Spleen (tissue), 7 donors: ENCODE measurements around the gene EFCC1.
A peak's percentile ranks its signal among the peaks of the same experiment; 100 is the strongest.

Source experiments
- CTCF ChIP-seq, 11 experiments: fragments of 200-600 bp in 7 of 11; fragments of 450-650 bp in 4 of 11; sonication (generic) in 4 of 11; IDR thresholded peaks in 8 of 11; conservative IDR thresholded peaks in 3 of 11; 1 replicate in 7 of 11; 2 replicates in 4 of 11; pipeline versions ENCODE4 v1.4.0 to v1.8.0; 2016 to 2021; ENCODE audit warnings: antibody characterized with exemption in 11 of 11, inconsistent platforms in 4 of 11, mild to moderate bottlenecking in 1 of 11
- POLR2A ChIP-seq, 3 donors: fragments of 450-650 bp; IDR thresholded peaks; one replicate each; pipeline ENCODE4 v1.5.1; 2017; ENCODE audit warnings: antibody characterized with exemption in 3 of 3, mild to moderate bottlenecking in 1 of 3
- POLR2AphosphoS5 ChIP-seq, 3 donors: sonication (generic); formaldehyde crosslinking; IDR thresholded peaks; one replicate each; pipeline ENCODE4 v1.5.1; 2017; ENCODE audit warnings: antibody characterized with exemption in 3 of 3
- donor health status: DM: no; HTN: no; CAD: no; lungs with moderate emphysema.
- donor health status: DM: no; HTN: no; CAD: no.
- donor health status: DM: no; HTN: no; CAD: no.

- peak in 3 of 11 experiments; percentile 13 to 42 (median 26) for TF ChIP-seq CTCF (IDR thresholded peaks at IDR 0.05 in 8 of 11, conservative IDR thresholded peaks at IDR 0.05 in 3 of 11)
- TF ChIP-seq POLR2A (IDR thresholded peaks at IDR 0.05) = no peak
- TF ChIP-seq POLR2AphosphoS5 (IDR thresholded peaks at IDR 0.05) = peak in 1 of 3 donors; percentile 17
Measured at GRCh38 chr3:129003578-129004112, 2.5 kb downstream of the EFCC1 start.
